Spleen (tissue), 7 donors: ENCODE results near the gene MZT1.

Experiments used
- CTCF ChIP-seq, 11 experiments: fragments of 200-600 bp in 7 of 11; fragments of 450-650 bp in 4 of 11; sonication (generic) in 4 of 11; IDR thresholded peaks in 8 of 11; conservative IDR thresholded peaks in 3 of 11; 1 replicate in 7 of 11; 2 replicates in 4 of 11; pipeline versions ENCODE4 v1.4.0 to v1.8.0; 2016 to 2021; ENCODE audit warnings: antibody characterized with exemption in 11 of 11, inconsistent platforms in 4 of 11, mild to moderate bottlenecking in 1 of 11
- POLR2A ChIP-seq, 3 donors: fragments of 450-650 bp; IDR thresholded peaks; one replicate each; pipeline ENCODE4 v1.5.1; 2017; ENCODE audit warnings: antibody characterized with exemption in 3 of 3, mild to moderate bottlenecking in 1 of 3
- donor health status: DM: no; HTN: no; CAD: no; lungs with moderate emphysema.
- donor health status: DM: no; HTN: no; CAD: no.
- donor health status: DM: no; HTN: no; CAD: no.

- TF ChIP-seq CTCF (IDR thresholded peaks at IDR 0.05 in 8 of 11, conservative IDR thresholded peaks at IDR 0.05 in 3 of 11) (no peak), POLR2A (IDR thresholded peaks at IDR 0.05) (no peak)
These were observed 819 bp upstream of the MZT1 start for GRCh38 chr13:72728290-72728605.
